Hepatic stellate cell (primary cell): ENCODE measurements around the gene OR2B2.
"Not testable (repeated sequence)": the region's sequence is repeated elsewhere in the genome, so short reads cannot be mapped to it uniquely, and the experiment has no call there.

Source experiments
- DNase-seq: peaks from one replicate; pipeline ENCODE4 v3.0.0; 2011; ENCODE audit warnings: low spot score

Gene OR2B2

GRCh38 chr6:27911956-27912446 lies at the start of gene OR2B2:
Gene OR2B2, minus strand, starts transcription at chr6:27912396. Its CDS starts 77 bp downstream, at chr6:27912319.
- no peak for DNase-seq

GRCh38 chr6:27957516-27957915 lies 45.3 kb upstream of the OR2B2 start:
- no peak for DNase-seq

- no peak for DNase-seq
Measured at GRCh38 chr6:27956941-27957340, 44.7 kb upstream of the OR2B2 start, which contains the start of gene OR2B6. Gene OR2B6, plus strand, starts transcription at chr6:27957241. Its CDS starts 0 bp downstream, at chr6:27957241.

- DNase-seq = no peak
Measured at GRCh38 chr6:27951040-27951439, 38.8 kb upstream of the OR2B2 start.

- DNase-seq = no peak
Measured at GRCh38 chr6:27948237-27948636, 36.0 kb upstream of the OR2B2 start.

- DNase-seq = not testable (repeated sequence)
Measured at GRCh38 chr6:27943072-27943471, 30.9 kb upstream of the OR2B2 start.

GRCh38 chr6:27940766-27941165 lies 28.6 kb upstream of the OR2B2 start:
- DNase-seq = no peak

GRCh38 chr6:27931209-27931608 lies 19.0 kb upstream of the OR2B2 start:
- DNase-seq = no peak

- DNase-seq = not testable (repeated sequence)
Measured at GRCh38 chr6:27929930-27930329, 17.7 kb upstream of the OR2B2 start.

- DNase-seq = not testable (repeated sequence)
Measured at GRCh38 chr6:27928041-27928440, 15.8 kb upstream of the OR2B2 start.

GRCh38 chr6:27924179-27924578 lies 12.0 kb upstream of the OR2B2 start:
- no peak for DNase-seq

GRCh38 chr6:27922949-27923348 lies 10.8 kb upstream of the OR2B2 start:
- DNase-seq = no peak

GRCh38 chr6:27908017-27908416 lies 4.2 kb downstream of the OR2B2 start:
- no peak for DNase-seq

- peak; percentile 33 for DNase-seq
Measured at GRCh38 chr6:27902335-27903314, 9.6 kb downstream of the OR2B2 start.

GRCh38 chr6:27901801-27902200 lies 10.4 kb downstream of the OR2B2 start:
- DNase-seq = no peak

- DNase-seq = not testable (repeated sequence)
Measured at GRCh38 chr6:27900197-27900596, 12.0 kb downstream of the OR2B2 start.

GRCh38 chr6:27899543-27899942 lies 12.7 kb downstream of the OR2B2 start:
- DNase-seq = no peak

GRCh38 chr6:27897580-27898206 lies 14.5 kb downstream of the OR2B2 start:
- no peak for DNase-seq

GRCh38 chr6:27896398-27896796 lies 15.8 kb downstream of the OR2B2 start:
- no peak for DNase-seq

GRCh38 chr6:27894839-27895762 lies 17.1 kb downstream of the OR2B2 start:
- DNase-seq = peak; percentile 79
